Astrocyte (in vitro differentiated cells and primary cell): ENCODE measurements around the gene LMO7. TPM values are rescaled to one million over a fixed set of nuclear protein-coding genes. Genes with fewer than 3 reads are reported as not detected.

Experiments
- DNase-seq: peaks from one replicate; pipeline ENCODE4 v3.0.0-alpha.2; 2010; ENCODE audit warnings: low read depth
- FAIRE-seq: peaks from 2 replicates; lab custom pipeline; 2011; peaks lifted over from hg19 to GRCh38; lab: Jason Lieb, UNC
- H2AFZ ChIP-seq: 2 replicates; pipeline ENCODE4 v1.6.0; 2012; ENCODE audit warnings: low read depth, low read length, inconsistent platforms
- H3K27ac ChIP-seq: 2 replicates; pipeline ENCODE4 v1.5.1; 2011; ENCODE audit warnings: low read depth, low read length, inconsistent platforms
- H3K27me3 ChIP-seq: 2 replicates; pipeline ENCODE4 v1.6.0; 2011; ENCODE audit warnings: low read length, inconsistent platforms; ENCODE audit not compliant: insufficient read depth
- H3K36me3 ChIP-seq: 2 replicates; pipeline ENCODE4 v1.5.1; 2011; ENCODE audit warnings: low read length, inconsistent platforms; ENCODE audit not compliant: insufficient read depth
- H3K4me1 ChIP-seq: 2 replicates; pipeline ENCODE4 v1.5.1; 2011; ENCODE audit warnings: low read length, inconsistent platforms; ENCODE audit not compliant: insufficient read depth
- H3K4me2 ChIP-seq: 2 replicates; pipeline ENCODE4 v1.6.0; 2012; ENCODE audit warnings: low read length, inconsistent platforms
- H3K4me3 ChIP-seq: 2 replicates; pipeline ENCODE4 v1.5.1; 2011; ENCODE audit warnings: low read depth, mild to moderate bottlenecking, low read length, inconsistent platforms; ENCODE audit not compliant: insufficient read depth
- H3K79me2 ChIP-seq: 2 replicates; pipeline ENCODE4 v1.6.0; 2012; ENCODE audit warnings: mild to moderate bottlenecking, low read length, inconsistent platforms; ENCODE audit not compliant: insufficient read depth
- H3K9ac ChIP-seq: 2 replicates; pipeline ENCODE4 v1.6.0; 2012; ENCODE audit warnings: mild to moderate bottlenecking, low read length, inconsistent platforms
- H3K9me3 ChIP-seq: 2 replicates; pipeline ENCODE4 v1.5.1; 2012; ENCODE audit warnings: low read depth, mild to moderate bottlenecking, low read length, inconsistent platforms; ENCODE audit not compliant: insufficient read depth
- H4K20me1 ChIP-seq: 2 replicates; pipeline ENCODE4 v1.6.0; 2012; ENCODE audit warnings: low read length, inconsistent platforms; ENCODE audit not compliant: insufficient read depth
- H3K27ac Mint-ChIP-seq: one replicate; pipeline ENCODE4 v1.8.0; 2021; ENCODE audit warnings: mild to moderate bottlenecking, mixed read lengths; ENCODE audit not compliant: unreplicated experiment
- H3K27me3 Mint-ChIP-seq: one replicate; pipeline ENCODE4 v1.8.0; 2021; ENCODE audit warnings: low read depth, mixed read lengths; ENCODE audit not compliant: unreplicated experiment
- H3K36me3 Mint-ChIP-seq: one replicate; pipeline ENCODE4 v1.8.0; 2021; ENCODE audit warnings: low read depth, mixed read lengths; ENCODE audit not compliant: unreplicated experiment
- H3K4me1 Mint-ChIP-seq: one replicate; pipeline ENCODE4 v1.8.0; 2021; ENCODE audit warnings: low read depth, mixed read lengths; ENCODE audit not compliant: unreplicated experiment
- H3K4me3 Mint-ChIP-seq: one replicate; pipeline ENCODE4 v1.8.0; 2021; ENCODE audit warnings: mild to moderate bottlenecking, moderate library complexity, mixed read lengths; ENCODE audit not compliant: unreplicated experiment
- H3K9me3 Mint-ChIP-seq: one replicate; pipeline ENCODE4 v1.8.0; 2021; ENCODE audit warnings: mild to moderate bottlenecking, mixed read lengths; ENCODE audit not compliant: unreplicated experiment
- CTCF ChIP-seq: IDR thresholded peaks from 2 replicates; pipeline ENCODE4 v1.5.1; 2011; ENCODE audit warnings: low read depth, mild to moderate bottlenecking, inconsistent platforms, low read length, moderate library complexity; ENCODE audit not compliant: insufficient read depth
- EZH2 ChIP-seq: IDR thresholded peaks from 2 replicates; pipeline ENCODE4 v1.6.1; 2012; ENCODE audit warnings: mild to moderate bottlenecking, low read length, inconsistent platforms; ENCODE audit not compliant: insufficient read depth
- total RNA-seq: library from RNA; stranded (reverse); gene quantifications from 2 replicates; pipeline ENCODE4 v1.2.1, GENCODE V29; 2021

LMO7 gene
- total RNA-seq, 1 donor from 2014 or later, result 52.2 TPM

GRCh38 chr13:75901501-75901900 lies 265.4 kb downstream of the LMO7 start:
- no peak overlapping the region for H2AFZ ChIP-seq
- TF ChIP-seq EZH2 (no peak), CTCF (no peak)
- no peaks in the 10 kb centered on the region for H4K20me1 ChIP-seq
- Mint-ChIP-seq H3K36me3 (no peaks in the 10 kb centered on the region), H3K4me1 (no peaks in the 10 kb centered on the region), H3K9me3 (peaks cover 6% of the 10 kb centered on the region), H3K27ac (no peak overlapping the region), H3K4me3 (no peak overlapping the region), H3K27me3 (peaks cover 4% of the 10 kb centered on the region)
- no peaks in the 10 kb centered on the region for H3K27me3 ChIP-seq
- no peak overlapping the region for H3K9ac ChIP-seq
- H3K9me3 ChIP-seq, result no peaks in the 10 kb centered on the region
- H3K4me2 ChIP-seq, result no peak overlapping the region
- no peaks in the 10 kb centered on the region for H3K79me2 ChIP-seq
- no peak for FAIRE-seq
- H3K4me1 ChIP-seq, result no peaks in the 10 kb centered on the region
- no peaks in the 10 kb centered on the region for H3K36me3 ChIP-seq
- DNase-seq, result no peak
- H3K27ac ChIP-seq, result no peak overlapping the region
- H3K4me3 ChIP-seq, result no peak overlapping the region

GRCh38 chr13:75902166-75903104 lies 266.3 kb downstream of the LMO7 start:
- Histone ChIP-seq H2AFZ (no peak overlapping the region), H3K9me3 (no peaks in the 10 kb centered on the region), H3K9ac (no peak overlapping the region), H3K36me3 (no peaks in the 10 kb centered on the region), H3K4me3 (no peak overlapping the region), H4K20me1 (no peaks in the 10 kb centered on the region), H3K79me2 (no peaks in the 10 kb centered on the region), H3K27ac (no peak overlapping the region), H3K4me2 (no peak overlapping the region), H3K4me1 (no peaks in the 10 kb centered on the region), H3K27me3 (no peaks in the 10 kb centered on the region)
- FAIRE-seq (no peak), DNase-seq (no peak)
- no peaks in the 10 kb centered on the region for H3K36me3 Mint-ChIP-seq
- H3K4me3 Mint-ChIP-seq, result no peak overlapping the region
- H3K9me3 Mint-ChIP-seq, result peaks cover 6% of the 10 kb centered on the region
- no peak for TF ChIP-seq EZH2
- TF ChIP-seq CTCF, result no peak
- H3K27ac Mint-ChIP-seq, result no peak overlapping the region
- H3K27me3 Mint-ChIP-seq, result peaks cover 6% of the 10 kb centered on the region
- no peaks in the 10 kb centered on the region for H3K4me1 Mint-ChIP-seq

- H3K27ac Mint-ChIP-seq, result no peak overlapping the region
- H3K27me3 Mint-ChIP-seq, result peaks cover 6% of the 10 kb centered on the region
- Histone ChIP-seq H3K9ac (no peak overlapping the region), H3K36me3 (no peaks in the 10 kb centered on the region), H3K4me3 (no peak overlapping the region), H4K20me1 (no peaks in the 10 kb centered on the region), H3K9me3 (no peaks in the 10 kb centered on the region), H3K4me1 (no peaks in the 10 kb centered on the region), H3K4me2 (no peak overlapping the region), H3K79me2 (no peaks in the 10 kb centered on the region), H2AFZ (no peak overlapping the region), H3K27ac (no peak overlapping the region), H3K27me3 (no peaks in the 10 kb centered on the region)
- FAIRE-seq, result no peak
- no peak overlapping the region for H3K4me3 Mint-ChIP-seq
- H3K36me3 Mint-ChIP-seq, result no peaks in the 10 kb centered on the region
- DNase-seq, result no peak
- H3K9me3 Mint-ChIP-seq, result peaks cover 6% of the 10 kb centered on the region
- TF ChIP-seq CTCF (no peak), EZH2 (no peak)
- H3K4me1 Mint-ChIP-seq, result no peaks in the 10 kb centered on the region
These were observed 267.9 kb downstream of the LMO7 start for GRCh38 chr13:75904012-75904411.
